PC-3 (cell line): ENCODE measurements around the gene FRMD5. TPM values are rescaled to one million over a fixed set of nuclear protein-coding genes. Genes with fewer than 3 reads are reported as not detected.

Source experiments
- ATAC-seq: fragments of 200-7000 bp; cut with Tn5 transposase; 2 replicates; pipeline ENCODE4 v1.9.1; 2020; ENCODE audit warnings: mild to moderate bottlenecking, moderate library complexity
- BruUV-seq: library from RNA; stranded (reverse); fragments of 400-500 nt; replicated peaks from 2 replicates; lab custom pipeline; 2021; lab: Mats Ljungman, UMichigan
- CTCF ChIA-PET: fragments of 300-600 bp; sonication (Branson Sonifier 250); formaldehyde crosslinking; loops from one replicate; lab custom pipeline; 2022; ENCODE audit warnings: antibody characterized with exemption; lab: Charles Lee
- POLR2A ChIA-PET: fragments of 300-600 bp; sonication (Branson Sonifier 250); formaldehyde crosslinking; loops from one replicate; lab custom pipeline; 2022; ENCODE audit warnings: antibody characterized with exemption; ENCODE audit not compliant: unreplicated experiment; lab: Charles Lee
- DNase-seq: peaks from one replicate; pipeline ENCODE4 v3.0.0-alpha.2; 2015
- H2AFZ ChIP-seq: fragments of 300-600 bp; sonication (generic); 2 replicates; pipeline ENCODE4 v1.6.0; 2016; ENCODE audit warnings: antibody characterized with exemption, low read length
- H3F3A ChIP-seq: fragments of 300-600 bp; sonication (generic); one replicate; pipeline ENCODE4 v1.6.0; 2017; ENCODE audit warnings: antibody characterized with exemption, low read length, control low read depth, mild to moderate bottlenecking; ENCODE audit not compliant: unreplicated experiment
- H3K27ac ChIP-seq: fragments of 300-600 bp; sonication (generic); 2 replicates; pipeline ENCODE4 v1.5.1; 2016; ENCODE audit warnings: mild to moderate bottlenecking, low read length
- H3K27me3 ChIP-seq: fragments of 300-600 bp; sonication (generic); 2 replicates; pipeline ENCODE4 v1.6.1; 2016; ENCODE audit warnings: low read length, mixed read lengths
- H3K36me3 ChIP-seq: fragments of 300-600 bp; sonication (generic); 2 replicates; pipeline ENCODE4 v1.6.1; 2016; ENCODE audit warnings: low read depth, mixed run types, low read length, mixed read lengths
- H3K4me1 ChIP-seq: fragments of 300-600 bp; sonication (generic); 2 replicates; pipeline ENCODE4 v1.5.1; 2016; ENCODE audit warnings: low read length; ENCODE audit not compliant: insufficient read depth
- H3K4me2 ChIP-seq: fragments of 300-600 bp; sonication (generic); 2 replicates; pipeline ENCODE4 v1.6.0; 2016; ENCODE audit warnings: low read length
- H3K4me3 ChIP-seq: fragments of 300-600 bp; sonication (generic); 2 replicates; pipeline ENCODE4 v1.5.1; 2016; ENCODE audit warnings: mild to moderate bottlenecking, low read length, mixed read lengths
- H3K79me2 ChIP-seq: fragments of 300-600 bp; sonication (generic); 2 replicates; pipeline ENCODE4 v1.6.1; 2017; ENCODE audit warnings: low read length, mixed read lengths
- H3K9ac ChIP-seq: fragments of 300-600 bp; sonication (generic); 2 replicates; pipeline ENCODE4 v1.6.0; 2016; ENCODE audit warnings: mild to moderate bottlenecking, low read length
- H3K9me2 ChIP-seq: fragments of 300-600 bp; sonication (generic); replicated peaks from 2 replicates; pipeline ENCODE4 v1.6.1; 2016; ENCODE audit warnings: mixed run types, low read length, mixed read lengths
- H3K9me3 ChIP-seq: fragments of 300-600 bp; sonication (generic); 2 replicates; pipeline ENCODE4 v1.6.1; 2016; ENCODE audit warnings: low read length, mixed read lengths
- H4K20me1 ChIP-seq: fragments of 300-600 bp; sonication (generic); 2 replicates; pipeline ENCODE4 v1.6.1; 2016; ENCODE audit warnings: low read length, mixed read lengths
- EZH2 ChIP-seq: fragments of 300-600 bp; sonication (generic); IDR thresholded peaks from one replicate; pipeline ENCODE4 v1.6.1; 2017; ENCODE audit warnings: antibody characterized with exemption, mild to moderate bottlenecking, low read length; ENCODE audit not compliant: unreplicated experiment
- EZH2phosphoT487 ChIP-seq: fragments of 300-600 bp; sonication (generic); IDR thresholded peaks from 2 replicates; pipeline ENCODE4 v1.6.1; 2018; ENCODE audit warnings: mild to moderate bottlenecking, antibody characterized with exemption, low read length, borderline replicate concordance
- intact Hi-C: fragments of 100-400 bp; cut with micrococcal nuclease; formaldehyde crosslinking; loops from 2 replicates; pipeline ENCODE4 v1.9.0; 2023
- total RNA-seq: library from RNA; depleted of rRNA; stranded (reverse); fragments of >200 nt; gene quantifications from 2 replicates; pipeline ENCODE4 v1.2.3, GENCODE V29; 2014
- TF ChIP-seq, protein P1 (sequence below): fragments of 300-600 bp; sonication (generic); conservative IDR thresholded peaks from 2 replicates; pipeline ENCODE4 v1.5.1; 2017; ENCODE audit warnings: antibody characterized with exemption, low read depth, mild to moderate bottlenecking, low read length

The FRMD5 gene
- total RNA-seq, 1 experiment from 2014 or later: 8.7 TPM

GRCh38 chr15:43953402-43953801 lies 241.7 kb downstream of the FRMD5 start:
- H3K9me2 ChIP-seq: no peaks in the 10 kb centered on the region
- TF ChIP-seq EZH2 (no peak), EZH2phosphoT487 (no peak)
- TF ChIP-seq, protein P1, sequence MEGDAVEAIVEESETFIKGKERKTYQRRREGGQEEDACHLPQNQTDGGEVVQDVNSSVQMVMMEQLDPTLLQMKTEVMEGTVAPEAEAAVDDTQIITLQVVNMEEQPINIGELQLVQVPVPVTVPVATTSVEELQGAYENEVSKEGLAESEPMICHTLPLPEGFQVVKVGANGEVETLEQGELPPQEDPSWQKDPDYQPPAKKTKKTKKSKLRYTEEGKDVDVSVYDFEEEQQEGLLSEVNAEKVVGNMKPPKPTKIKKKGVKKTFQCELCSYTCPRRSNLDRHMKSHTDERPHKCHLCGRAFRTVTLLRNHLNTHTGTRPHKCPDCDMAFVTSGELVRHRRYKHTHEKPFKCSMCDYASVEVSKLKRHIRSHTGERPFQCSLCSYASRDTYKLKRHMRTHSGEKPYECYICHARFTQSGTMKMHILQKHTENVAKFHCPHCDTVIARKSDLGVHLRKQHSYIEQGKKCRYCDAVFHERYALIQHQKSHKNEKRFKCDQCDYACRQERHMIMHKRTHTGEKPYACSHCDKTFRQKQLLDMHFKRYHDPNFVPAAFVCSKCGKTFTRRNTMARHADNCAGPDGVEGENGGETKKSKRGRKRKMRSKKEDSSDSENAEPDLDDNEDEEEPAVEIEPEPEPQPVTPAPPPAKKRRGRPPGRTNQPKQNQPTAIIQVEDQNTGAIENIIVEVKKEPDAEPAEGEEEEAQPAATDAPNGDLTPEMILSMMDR: no peak
- no peak overlapping the region for H2AFZ ChIP-seq
- H3K27ac ChIP-seq: no peak overlapping the region
- ATAC-seq (no peak), DNase-seq (no peak)
- H3K9me3 ChIP-seq: no peaks in the 10 kb centered on the region
- H3K4me1 ChIP-seq: 0 out of 2 replicates have a peak, but pooled peaks cover 6% of the 10 kb centered on the region
- H3K9ac ChIP-seq: no peak overlapping the region
- intact Hi-C loops: no loop called here
- no peak overlapping the region for H3K4me3 ChIP-seq
- no peak overlapping the region for H3K4me2 ChIP-seq
- H3K27me3 ChIP-seq: no peaks in the 10 kb centered on the region
- no peaks in the 10 kb centered on the region for H3F3A ChIP-seq
- no peaks in the 10 kb centered on the region for H4K20me1 ChIP-seq
- no peaks in the 10 kb centered on the region for H3K79me2 ChIP-seq
- ChIA-PET CTCF (no interaction called here), POLR2A (no interaction called here)
- BruUV-seq: no TSS peak
- H3K36me3 ChIP-seq: no peaks in the 10 kb centered on the region

GRCh38 chr15:43950531-43950930 lies 244.5 kb downstream of the FRMD5 start:
- H3K4me2 ChIP-seq: no peak overlapping the region
- intact Hi-C loops: no loop called here
- H3K27ac ChIP-seq: no peak overlapping the region
- H3K4me3 ChIP-seq: no peak overlapping the region
- H3K79me2 ChIP-seq: no peaks in the 10 kb centered on the region
- H3K9me3 ChIP-seq: no peaks in the 10 kb centered on the region
- H3F3A ChIP-seq: no peaks in the 10 kb centered on the region
- no peaks in the 10 kb centered on the region for H4K20me1 ChIP-seq
- no peaks in the 10 kb centered on the region for H3K27me3 ChIP-seq
- no peak for DNase-seq
- ChIA-PET POLR2A (no interaction called here), CTCF (no interaction called here)
- H3K9me2 ChIP-seq: no peaks in the 10 kb centered on the region
- no peak overlapping the region for H3K9ac ChIP-seq
- TF ChIP-seq EZH2 (no peak), EZH2phosphoT487 (no peak)
- TF ChIP-seq, protein P1: no peak
- no TSS peak for BruUV-seq
- no peaks in the 10 kb centered on the region for H3K4me1 ChIP-seq
- H3K36me3 ChIP-seq: no peaks in the 10 kb centered on the region
- ATAC-seq: no peak
- no peak overlapping the region for H2AFZ ChIP-seq

DNA sequence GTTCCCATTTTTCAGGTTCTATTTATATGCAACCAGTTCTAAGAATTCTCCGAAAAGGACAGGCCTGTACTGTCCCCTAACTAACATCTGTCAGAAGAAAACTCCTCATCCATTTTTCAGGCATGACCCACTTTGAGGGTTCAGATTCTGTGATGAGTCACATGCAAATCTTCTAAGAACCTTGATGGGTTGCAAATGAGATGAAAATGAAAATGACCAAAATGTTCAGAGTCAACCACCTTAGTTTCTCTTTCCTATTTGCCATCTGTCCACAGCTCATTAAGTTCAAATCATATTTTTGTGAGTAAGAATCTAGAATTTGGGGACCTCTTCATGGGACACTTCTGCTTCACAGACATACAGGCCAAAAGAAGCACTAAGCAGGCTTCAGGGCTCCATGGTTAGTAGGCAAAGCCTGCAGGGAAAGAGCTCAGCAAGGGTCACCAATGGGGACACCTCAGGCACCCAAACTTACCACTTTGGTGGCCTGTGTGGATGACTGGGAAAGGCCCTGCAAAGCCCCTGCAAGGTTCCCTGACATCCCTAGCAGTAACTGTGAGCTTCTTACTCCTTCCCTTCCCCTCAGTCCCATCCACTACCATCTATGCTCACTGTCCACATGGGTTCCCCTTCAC lies 246.3 kb downstream of the FRMD5 start:
- TF ChIP-seq EZH2: no peak
- TF ChIP-seq EZH2phosphoT487: no peak
- TF ChIP-seq, protein P1: no peak
- Histone ChIP-seq H3K27ac (no peak overlapping the region), H2AFZ (no peak overlapping the region), H3K79me2 (no peaks in the 10 kb centered on the region), H4K20me1 (no peaks in the 10 kb centered on the region), H3K27me3 (no peaks in the 10 kb centered on the region), H3K4me2 (no peak overlapping the region), H3K36me3 (no peaks in the 10 kb centered on the region), H3K4me3 (no peak overlapping the region), H3K9me2 (no peaks in the 10 kb centered on the region), H3K9me3 (no peaks in the 10 kb centered on the region), H3K4me1 (no peaks in the 10 kb centered on the region), H3K9ac (no peak overlapping the region), H3F3A (no peaks in the 10 kb centered on the region)
- ChIA-PET POLR2A (no interaction called here), CTCF (no interaction called here)
- no TSS peak for BruUV-seq
- ATAC-seq (no peak), DNase-seq (no peak)
- intact Hi-C loops: no loop called here
